GM19099 (cell line): ENCODE results near the gene BRINP2.

Source experiments
- POLR2A ChIP-seq: IDR thresholded peaks from 3 replicates; pipeline ENCODE4 v1.6.1; 2011; ENCODE audit warnings: low read depth; ENCODE audit not compliant: insufficient read length; ENCODE audit errors: extremely low read depth

Gene BRINP2

GRCh38 chr1:177306019-177306415, 135.3 kb downstream of the BRINP2 start:
- no peak for TF ChIP-seq POLR2A

- no peak for TF ChIP-seq POLR2A
These were observed 136.2 kb downstream of the BRINP2 start for GRCh38 chr1:177306981-177307380.

- TF ChIP-seq POLR2A = no peak
These were observed 137.0 kb downstream of the BRINP2 start for GRCh38 chr1:177307771-177308170.

GRCh38 chr1:177309880-177310279, 139.1 kb downstream of the BRINP2 start:
- no peak for TF ChIP-seq POLR2A

- no peak for TF ChIP-seq POLR2A
These were observed 139.6 kb downstream of the BRINP2 start for GRCh38 chr1:177310326-177310725.

GRCh38 chr1:177311111-177311510, 140.4 kb downstream of the BRINP2 start:
- no peak for TF ChIP-seq POLR2A

- TF ChIP-seq POLR2A = no peak
These were observed 140.8 kb downstream of the BRINP2 start for GRCh38 chr1:177311586-177311985.

- no peak for TF ChIP-seq POLR2A
These were observed 144.5 kb downstream of the BRINP2 start for GRCh38 chr1:177315261-177315660.

- TF ChIP-seq POLR2A = no peak
These were observed 145.0 kb downstream of the BRINP2 start for GRCh38 chr1:177315761-177316160.

- no peak for TF ChIP-seq POLR2A
These were observed 157.5 kb downstream of the BRINP2 start for GRCh38 chr1:177328251-177328650.

- TF ChIP-seq POLR2A = no peak
These were observed 159.1 kb downstream of the BRINP2 start for GRCh38 chr1:177329871-177330270.
